Activated T-helper 17 cell treated with anti-CD3 and anti-CD28 coated beads, Interleukin-2, amount 50 U/mL, for 72 hours (primary cell): ENCODE data around the gene SLC27A5. TPM values are rescaled to one million over a fixed set of nuclear protein-coding genes. Genes with fewer than 3 reads are reported as not detected.
A peak's percentile ranks its signal among the peaks of the same experiment; 100 is the strongest.

Experiments
- ATAC-seq: fragments of 150-1000 bp; cut with Tn5 transposase; replicated peaks from 2 replicates; pipeline ENCODE4 v1.10.0; 2021; ENCODE audit warnings: mild to moderate bottlenecking, moderate library complexity
- H3K27ac Mint-ChIP-seq: one replicate; pipeline ENCODE4 v1.8.0; 2022; ENCODE audit warnings: mixed read lengths
- H3K27me3 Mint-ChIP-seq: one replicate; pipeline ENCODE4 v1.8.0; 2022; ENCODE audit warnings: mixed read lengths
- H3K36me3 Mint-ChIP-seq: one replicate; pipeline ENCODE4 v1.8.0; 2022; ENCODE audit warnings: low read depth, mild to moderate bottlenecking, mixed read lengths
- H3K4me1 Mint-ChIP-seq: one replicate; pipeline ENCODE4 v1.8.0; 2022; ENCODE audit warnings: mixed read lengths
- H3K4me3 Mint-ChIP-seq: one replicate; pipeline ENCODE4 v1.8.0; 2022; ENCODE audit warnings: mild to moderate bottlenecking, mixed read lengths
- H3K9me3 Mint-ChIP-seq: one replicate; pipeline ENCODE4 v1.8.0; 2022; ENCODE audit warnings: mixed read lengths
- total RNA-seq, 2 donors: library from RNA; stranded (reverse); gene quantifications; one replicate each; pipeline ENCODE4 v1.2.3, GENCODE V29; 2022

The SLC27A5 gene
- total RNA-seq, 2 donors from 2014 or later, result 14.4 to 15.6 TPM

DNA sequence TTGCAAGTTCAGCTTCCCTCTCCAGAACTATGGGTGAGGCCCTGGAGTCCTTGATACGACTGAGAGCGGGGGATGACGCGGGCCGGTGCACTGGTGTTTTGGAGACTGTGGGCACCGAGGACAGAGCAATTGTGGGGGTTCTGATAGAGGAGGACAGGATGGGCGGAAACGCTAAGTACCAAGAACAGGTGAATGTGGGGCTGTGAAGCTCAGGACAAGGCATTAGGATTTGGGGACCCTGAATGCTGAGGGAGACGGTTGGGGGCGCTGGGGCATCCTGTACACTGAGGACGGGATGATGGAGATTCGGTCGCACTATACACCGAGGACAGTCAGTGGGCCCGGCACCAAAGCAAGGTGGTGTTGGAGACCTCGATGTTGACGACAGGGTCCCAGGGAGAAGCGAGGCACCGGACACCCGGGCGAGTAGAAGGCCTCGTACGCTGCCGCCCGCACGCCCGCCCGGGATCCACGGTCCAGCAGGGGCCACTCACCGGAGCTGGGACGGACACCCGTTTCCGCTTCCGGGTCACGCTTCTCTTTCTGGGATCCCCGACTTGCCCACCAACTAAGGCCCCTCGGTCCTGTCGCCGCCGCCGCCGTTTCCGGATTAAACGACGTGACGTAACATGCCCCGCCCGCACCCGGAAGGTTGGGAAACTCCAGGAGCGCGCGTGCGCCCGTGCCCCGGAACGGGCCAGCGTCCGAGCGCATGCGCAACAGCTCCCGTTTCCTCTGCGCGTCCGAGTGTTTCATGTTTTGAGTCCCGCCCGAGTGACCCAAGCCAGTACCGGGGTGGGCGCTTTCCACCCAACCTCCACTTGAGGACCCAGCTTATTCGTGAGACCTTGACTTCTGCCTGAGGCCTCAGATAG is 42.9 kb upstream of the SLC27A5 start, which contains the start of gene CHMP2A:
Gene CHMP2A, minus strand, starts transcription at position 612 of the 875 bp plus-strand sequence. CDS start 893 bp downstream, outside the sequence.
- Mint-ChIP-seq H3K9me3 (no peaks in the 10 kb centered on the region), H3K36me3 (peaks cover 95% of the 10 kb centered on the region), H3K27me3 (no peaks in the 10 kb centered on the region), H3K4me3 (peak within 1 kb of the TSS; percentile 100), H3K27ac (peak within 1 kb of the TSS; percentile 100), H3K4me1 (peaks cover 29% of the 10 kb centered on the region)
- ATAC-seq, result peak; percentile 42

DNA sequence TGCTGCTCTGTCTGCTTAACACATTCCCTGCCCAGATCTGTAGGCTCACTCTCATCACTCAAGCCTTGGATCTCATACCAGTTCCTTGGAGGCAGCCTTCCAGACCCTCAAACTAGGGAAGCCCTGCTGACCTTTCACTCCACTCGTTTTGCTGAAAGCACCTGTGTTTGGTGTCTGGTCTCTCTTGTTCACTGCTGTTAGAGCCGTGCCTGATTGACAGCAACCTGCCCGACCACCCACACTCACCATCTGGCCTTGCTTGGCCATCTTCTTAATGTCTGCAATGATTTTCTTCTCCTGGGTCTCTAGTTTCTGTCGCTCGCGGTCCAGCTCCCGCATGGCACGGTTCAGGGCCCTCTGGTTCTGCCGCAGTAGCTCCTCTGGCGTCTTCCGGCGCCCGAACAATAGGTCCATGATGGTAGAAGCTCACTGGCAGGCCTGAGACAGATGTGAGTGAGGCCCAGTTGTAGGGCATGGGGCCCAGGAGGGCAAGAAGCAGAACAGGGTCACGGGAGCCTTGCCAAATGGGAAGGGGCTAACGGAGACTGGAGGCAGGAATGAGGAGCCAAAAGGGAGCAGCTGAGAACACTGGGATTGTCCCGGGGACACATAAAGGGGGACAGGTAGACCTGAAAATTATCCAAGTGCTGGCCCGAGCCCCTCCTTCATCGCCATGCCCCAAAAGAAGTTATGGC is 42.2 kb upstream of the SLC27A5 start:
- H3K27ac Mint-ChIP-seq, result peak overlapping the region; percentile 100
- no peaks in the 10 kb centered on the region for H3K27me3 Mint-ChIP-seq
- no peak for ATAC-seq
- H3K36me3 Mint-ChIP-seq, result peaks cover 98% of the 10 kb centered on the region
- H3K9me3 Mint-ChIP-seq, result no peaks in the 10 kb centered on the region
- H3K4me1 Mint-ChIP-seq, result peaks cover 29% of the 10 kb centered on the region
- peak overlapping the region; percentile 100 for H3K4me3 Mint-ChIP-seq

DNA sequence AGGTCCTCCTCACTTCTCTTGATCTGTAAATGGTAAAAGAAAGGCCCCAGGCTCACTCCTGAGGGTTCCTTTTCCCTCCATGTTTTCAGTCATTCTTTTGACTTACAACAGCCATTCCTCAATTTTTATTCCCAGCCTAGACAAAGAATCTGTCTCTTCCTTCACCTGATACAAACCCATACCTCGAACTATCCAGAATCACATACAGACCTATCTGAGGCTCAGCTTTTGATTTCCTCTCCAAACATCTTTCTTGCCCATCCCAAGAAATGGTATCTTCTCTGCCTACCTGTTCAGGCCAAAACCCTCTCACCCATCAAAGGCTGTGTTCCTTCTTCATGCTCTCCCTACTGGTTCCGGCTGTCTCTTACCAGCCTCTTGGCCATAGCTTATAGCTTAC is 40.9 kb upstream of the SLC27A5 start:
- ATAC-seq, result no peak
- H3K4me1 Mint-ChIP-seq, result peaks cover 33% of the 10 kb centered on the region
- peak overlapping the region; percentile 10 for H3K27ac Mint-ChIP-seq
- no peaks in the 10 kb centered on the region for H3K27me3 Mint-ChIP-seq
- H3K9me3 Mint-ChIP-seq, result no peaks in the 10 kb centered on the region
- H3K4me3 Mint-ChIP-seq, result peak overlapping the region; percentile 1
- peaks cover 100% of the 10 kb centered on the region for H3K36me3 Mint-ChIP-seq

DNA sequence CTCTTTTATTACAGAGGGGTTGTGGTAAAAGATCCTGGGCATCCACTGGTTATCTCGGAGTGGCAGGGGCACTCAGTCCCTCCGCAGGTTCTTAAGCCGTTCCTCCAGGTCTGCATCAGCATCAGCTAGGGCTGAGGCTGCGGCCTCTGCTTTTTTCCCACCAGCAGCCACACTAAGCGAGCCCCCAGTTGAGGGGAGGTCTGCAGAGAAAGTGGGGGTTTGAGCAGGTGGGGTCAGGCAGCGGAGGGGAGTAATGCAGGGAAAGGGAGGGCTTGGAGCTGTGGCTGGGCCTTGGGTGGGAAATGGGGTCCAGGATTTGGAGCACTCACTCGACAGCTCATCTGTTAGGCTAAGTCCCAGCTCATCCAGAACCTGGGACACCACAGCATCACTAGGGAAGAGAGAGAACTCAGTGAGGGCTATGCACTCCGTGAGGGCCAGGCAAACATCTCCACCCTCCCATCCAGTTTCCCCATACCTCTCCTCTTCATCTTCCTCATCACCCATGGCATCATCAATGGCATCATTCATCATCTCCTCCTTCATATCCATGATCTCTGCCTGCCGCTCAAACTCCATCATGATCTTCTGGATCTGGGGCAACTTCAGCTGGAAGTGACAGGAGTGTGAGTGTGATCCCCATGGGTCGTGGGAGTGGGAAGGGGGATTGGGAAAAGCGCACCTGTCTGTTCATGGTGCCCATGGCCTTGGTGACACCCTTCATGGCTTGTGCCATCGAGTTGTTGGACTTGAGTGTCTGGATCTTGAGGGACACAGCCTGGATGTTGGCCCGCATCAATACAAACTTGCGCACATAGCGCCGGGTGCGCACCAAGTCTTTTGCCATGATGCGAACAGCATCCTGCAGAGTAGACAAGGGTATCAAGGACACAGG is 40.0 kb upstream of the SLC27A5 start:
- Mint-ChIP-seq H3K4me1 (peaks cover 29% of the 10 kb centered on the region), H3K27me3 (no peaks in the 10 kb centered on the region), H3K36me3 (peaks cover 100% of the 10 kb centered on the region), H3K4me3 (no peak overlapping the region), H3K9me3 (no peaks in the 10 kb centered on the region), H3K27ac (peak overlapping the region; percentile 10)
- no peak for ATAC-seq

DNA sequence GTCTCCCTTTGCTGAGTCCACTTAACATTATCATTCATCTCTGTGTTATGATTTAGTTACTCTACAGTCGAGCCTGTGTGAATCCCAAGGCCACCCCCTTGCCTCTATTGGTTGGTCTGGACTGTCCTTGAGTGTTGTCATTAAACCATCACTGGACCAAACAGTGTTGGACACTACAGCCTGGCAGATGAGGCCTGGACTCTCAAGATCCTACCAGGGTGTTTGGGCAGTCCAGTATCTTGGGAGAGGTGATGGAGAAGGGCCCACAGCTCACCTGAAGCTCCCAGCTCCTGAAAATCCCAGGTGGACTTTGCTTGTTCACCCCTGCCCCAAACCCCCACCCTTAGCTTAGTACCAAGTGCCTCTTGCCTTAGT is 39.3 kb upstream of the SLC27A5 start:
- H3K4me1 Mint-ChIP-seq, result peaks cover 31% of the 10 kb centered on the region
- H3K9me3 Mint-ChIP-seq, result no peaks in the 10 kb centered on the region
- no peak for ATAC-seq
- H3K27ac Mint-ChIP-seq, result peak overlapping the region; percentile 28
- H3K4me3 Mint-ChIP-seq, result no peak overlapping the region
- H3K27me3 Mint-ChIP-seq, result no peaks in the 10 kb centered on the region
- peaks cover 100% of the 10 kb centered on the region for H3K36me3 Mint-ChIP-seq

DNA sequence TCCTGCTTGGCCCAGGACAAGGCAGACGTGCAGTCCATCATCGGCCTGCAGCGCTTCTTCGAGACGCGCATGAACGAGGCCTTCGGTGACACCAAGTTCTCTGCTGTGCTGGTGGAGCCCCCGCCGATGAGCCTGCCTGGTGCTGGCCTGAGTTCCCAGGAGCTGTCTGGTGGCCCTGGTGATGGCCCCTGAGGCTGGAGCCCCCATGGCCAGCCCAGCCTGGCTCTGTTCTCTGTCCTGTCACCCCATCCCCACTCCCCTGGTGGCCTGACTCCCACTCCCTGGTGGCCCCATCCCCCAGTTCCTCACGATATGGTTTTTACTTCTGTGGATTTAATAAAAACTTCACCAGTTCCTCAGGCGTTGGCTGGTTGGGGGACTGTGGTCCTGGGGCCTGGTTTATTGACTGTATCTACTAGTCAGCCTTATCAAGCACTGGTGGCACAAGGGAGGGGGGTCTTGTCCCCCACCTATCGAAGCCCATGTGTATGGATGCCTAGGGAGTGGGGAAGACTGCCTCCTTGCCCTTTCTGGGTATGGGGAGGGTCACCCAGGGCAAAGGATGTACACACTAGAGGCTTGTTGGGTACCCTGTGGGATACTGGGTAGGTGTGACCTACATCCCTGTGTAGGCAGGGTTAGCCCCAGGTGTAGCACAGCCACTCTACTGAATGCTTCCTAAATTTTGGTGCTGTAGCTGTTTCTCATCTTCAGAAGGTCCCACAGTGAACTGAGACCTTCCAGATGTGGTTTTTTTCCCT is 38.8 kb upstream of the SLC27A5 start:
- Mint-ChIP-seq H3K4me1 (peaks cover 36% of the 10 kb centered on the region), H3K9me3 (no peaks in the 10 kb centered on the region), H3K4me3 (no peak overlapping the region), H3K36me3 (peaks cover 100% of the 10 kb centered on the region), H3K27ac (peak overlapping the region; percentile 28), H3K27me3 (no peaks in the 10 kb centered on the region)
- no peak for ATAC-seq

DNA sequence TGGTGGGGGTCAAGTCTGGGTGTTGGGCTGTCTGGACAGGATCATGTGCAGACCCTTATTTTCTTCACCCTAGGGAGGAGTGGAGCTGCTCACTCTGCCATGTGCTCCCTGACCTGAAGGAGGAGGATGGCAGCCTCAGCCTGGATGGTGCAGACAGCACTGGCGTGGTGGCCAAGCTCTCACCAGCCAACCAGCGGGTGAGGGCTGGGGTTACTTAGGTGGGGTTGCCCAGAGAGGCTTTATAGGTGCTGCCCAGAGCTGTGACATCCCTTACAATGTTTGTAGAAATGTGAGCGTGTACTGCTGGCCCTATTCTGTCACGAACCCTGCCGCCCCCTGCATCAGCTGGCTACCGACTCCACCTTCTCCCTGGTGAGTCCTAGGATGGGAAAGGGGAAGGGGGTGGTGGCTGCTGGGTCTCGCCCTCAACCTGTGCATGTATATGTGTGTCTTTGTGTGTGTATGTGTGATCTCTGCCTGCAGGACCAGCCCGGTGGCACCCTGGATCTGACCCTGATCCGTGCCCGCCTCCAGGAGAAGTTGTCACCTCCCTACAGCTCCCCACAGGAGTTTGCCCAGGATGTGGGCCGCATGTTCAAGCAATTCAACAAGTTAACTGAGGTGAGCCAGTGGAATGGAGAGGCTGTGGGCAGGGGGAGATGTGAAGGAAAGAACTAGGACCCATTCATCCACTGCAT is 38.0 kb upstream of the SLC27A5 start:
- H3K36me3 Mint-ChIP-seq, result peaks cover 100% of the 10 kb centered on the region
- no peaks in the 10 kb centered on the region for H3K9me3 Mint-ChIP-seq
- peaks cover 37% of the 10 kb centered on the region for H3K4me1 Mint-ChIP-seq
- H3K27me3 Mint-ChIP-seq, result no peaks in the 10 kb centered on the region
- H3K4me3 Mint-ChIP-seq, result no peak overlapping the region
- ATAC-seq, result no peak
- no peak overlapping the region for H3K27ac Mint-ChIP-seq

DNA sequence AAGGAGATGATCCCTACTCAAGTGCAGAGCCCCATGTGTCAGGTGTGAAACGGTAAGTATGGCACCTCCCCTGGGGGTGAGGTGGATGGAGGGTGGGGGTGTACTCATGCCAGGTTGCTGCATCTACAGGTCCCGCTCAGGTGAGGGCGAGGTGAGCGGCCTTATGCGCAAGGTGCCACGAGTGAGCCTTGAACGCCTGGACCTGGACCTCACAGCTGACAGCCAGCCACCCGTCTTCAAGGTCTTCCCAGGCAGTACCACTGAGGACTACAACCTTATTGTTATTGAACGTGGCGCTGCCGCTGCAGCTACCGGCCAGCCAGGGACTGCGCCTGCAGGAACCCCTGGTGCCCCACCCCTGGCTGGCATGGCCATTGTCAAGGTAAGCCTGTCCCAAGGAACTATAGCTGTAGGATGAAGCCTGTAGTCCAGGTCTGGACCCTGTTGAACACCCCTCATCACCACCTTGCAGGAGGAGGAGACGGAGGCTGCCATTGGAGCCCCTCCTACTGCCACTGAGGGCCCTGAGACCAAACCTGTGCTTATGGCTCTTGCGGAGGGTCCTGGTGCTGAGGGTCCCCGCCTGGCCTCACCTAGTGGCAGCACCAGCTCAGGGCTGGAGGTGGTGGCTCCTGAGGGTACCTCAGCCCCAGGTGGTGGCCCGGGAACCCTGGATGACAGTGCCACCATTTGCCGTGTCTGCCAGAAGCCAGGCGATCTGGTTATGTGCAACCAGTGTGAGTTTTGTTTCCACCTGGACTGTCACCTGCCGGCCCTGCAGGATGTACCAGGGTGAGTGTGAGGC is 37.3 kb upstream of the SLC27A5 start:
- H3K4me3 Mint-ChIP-seq, result no peak overlapping the region
- ATAC-seq, result no peak
- H3K27me3 Mint-ChIP-seq, result no peaks in the 10 kb centered on the region
- peaks cover 98% of the 10 kb centered on the region for H3K36me3 Mint-ChIP-seq
- H3K9me3 Mint-ChIP-seq, result no peaks in the 10 kb centered on the region
- H3K4me1 Mint-ChIP-seq, result peaks cover 33% of the 10 kb centered on the region
- no peak overlapping the region for H3K27ac Mint-ChIP-seq

DNA sequence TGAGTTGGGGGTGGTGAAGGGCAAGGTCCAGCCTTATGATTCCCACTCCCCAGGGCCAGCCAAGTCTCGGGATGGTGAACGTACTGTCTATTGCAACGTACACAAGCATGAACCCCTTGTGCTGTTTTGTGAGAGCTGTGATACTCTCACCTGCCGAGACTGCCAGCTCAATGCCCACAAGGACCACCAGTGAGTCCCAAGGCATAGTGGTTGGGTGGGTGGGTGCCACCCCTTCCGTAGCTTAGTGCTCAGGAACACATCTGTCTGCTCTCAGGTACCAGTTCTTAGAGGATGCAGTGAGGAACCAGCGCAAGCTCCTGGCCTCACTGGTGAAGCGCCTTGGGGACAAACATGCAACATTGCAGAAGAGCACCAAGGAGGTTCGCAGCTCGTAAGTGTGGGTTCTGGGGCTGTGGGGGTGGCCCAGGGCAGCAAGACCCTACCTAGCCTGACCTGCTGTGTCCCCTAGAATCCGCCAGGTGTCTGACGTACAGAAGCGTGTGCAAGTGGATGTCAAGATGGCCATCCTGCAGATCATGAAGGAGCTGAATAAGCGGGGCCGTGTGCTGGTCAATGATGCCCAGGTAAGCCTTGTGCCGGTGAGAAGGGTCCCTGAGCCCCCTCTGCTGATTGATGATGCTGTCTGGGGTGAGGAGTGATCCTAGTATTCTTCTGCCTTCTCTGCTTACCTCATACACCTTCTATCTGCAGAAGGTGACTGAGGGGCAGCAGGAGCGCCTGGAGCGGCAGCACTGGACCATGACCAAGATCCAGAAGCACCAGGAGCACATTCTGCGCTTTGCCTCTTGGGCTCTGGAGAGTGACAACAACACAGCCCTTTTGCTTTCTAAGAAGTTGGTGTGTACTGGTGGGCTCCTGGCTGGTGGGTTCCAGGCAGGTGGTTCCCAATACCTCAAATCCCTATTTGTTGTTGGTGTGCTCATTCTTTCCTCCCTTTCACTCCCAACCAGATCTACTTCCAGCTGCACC is 35.8 kb upstream of the SLC27A5 start:
- H3K27ac Mint-ChIP-seq, result no peak overlapping the region
- peak overlapping the region; percentile 93 for H3K4me3 Mint-ChIP-seq
- H3K9me3 Mint-ChIP-seq, result no peaks in the 10 kb centered on the region
- H3K4me1 Mint-ChIP-seq, result peaks cover 29% of the 10 kb centered on the region
- H3K27me3 Mint-ChIP-seq, result no peaks in the 10 kb centered on the region
- ATAC-seq, result no peak
- peaks cover 90% of the 10 kb centered on the region for H3K36me3 Mint-ChIP-seq

DNA sequence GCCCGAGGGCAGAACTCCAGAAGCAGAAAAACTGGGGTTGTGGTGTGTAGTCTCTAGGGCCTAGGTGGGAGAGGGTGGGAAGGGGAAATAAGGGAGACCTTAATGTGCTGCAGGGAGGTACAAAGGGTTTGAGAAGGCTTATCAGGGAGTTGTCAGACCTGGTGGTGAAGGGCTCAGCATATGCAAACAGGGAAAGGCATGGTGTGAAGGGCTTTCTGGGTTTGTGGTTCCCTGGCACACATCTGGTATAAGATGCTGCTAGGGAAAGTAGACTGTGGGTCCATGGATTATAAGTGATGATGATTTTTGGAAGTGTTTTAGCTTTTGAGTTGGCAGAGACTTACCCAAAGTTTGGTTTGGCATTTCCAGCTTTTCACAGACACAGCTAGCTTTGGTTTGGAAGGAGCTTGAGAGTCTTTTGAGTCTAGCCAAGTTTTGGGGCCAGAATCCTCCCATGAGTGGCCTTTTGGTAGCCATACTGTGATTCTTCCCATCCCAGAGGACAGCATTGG is 34.3 kb upstream of the SLC27A5 start:
- Mint-ChIP-seq H3K27me3 (no peaks in the 10 kb centered on the region), H3K4me3 (peak overlapping the region; percentile 93), H3K4me1 (peaks cover 26% of the 10 kb centered on the region), H3K9me3 (no peaks in the 10 kb centered on the region), H3K27ac (peak overlapping the region; percentile 91), H3K36me3 (peaks cover 75% of the 10 kb centered on the region)
- ATAC-seq, result no peak

DNA sequence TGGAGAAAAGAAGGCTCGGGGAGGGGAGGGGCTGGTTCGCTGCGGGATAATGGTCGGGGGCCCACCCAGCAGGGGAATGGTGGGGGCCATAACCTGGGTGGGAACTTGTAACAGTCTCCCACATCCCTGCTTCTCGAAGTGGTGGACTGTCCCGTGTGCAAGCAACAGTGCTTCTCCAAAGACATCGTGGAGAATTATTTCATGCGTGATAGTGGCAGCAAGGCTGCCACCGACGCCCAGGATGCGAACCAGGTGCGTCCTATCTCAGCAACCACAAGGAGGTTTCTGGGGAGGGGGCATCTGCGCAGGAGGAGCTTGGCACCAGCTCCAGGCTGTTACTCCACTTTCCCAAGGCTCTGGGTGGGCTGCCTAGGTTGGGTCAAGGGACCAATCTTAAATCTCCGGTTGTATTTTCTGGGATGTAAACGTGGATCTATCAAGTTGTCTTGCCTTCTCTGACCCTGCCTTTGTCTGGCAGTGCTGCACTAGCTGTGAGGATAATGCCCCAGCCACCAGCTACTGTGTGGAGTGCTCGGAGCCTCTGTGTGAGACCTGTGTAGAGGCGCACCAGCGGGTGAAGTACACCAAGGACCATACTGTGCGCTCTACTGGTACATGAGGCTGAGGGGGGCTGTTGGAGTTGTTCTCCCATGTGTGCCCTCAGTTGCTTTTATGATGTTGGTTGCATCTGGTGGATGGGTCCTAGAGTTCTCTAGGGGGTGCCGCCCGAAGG is 33.7 kb upstream of the SLC27A5 start:
- Mint-ChIP-seq H3K9me3 (no peaks in the 10 kb centered on the region), H3K4me3 (peak overlapping the region; percentile 93), H3K36me3 (peaks cover 69% of the 10 kb centered on the region), H3K4me1 (peaks cover 26% of the 10 kb centered on the region), H3K27me3 (no peaks in the 10 kb centered on the region), H3K27ac (peak overlapping the region; percentile 91)
- ATAC-seq, result no peak
